ENCODE measurements around the gene UBE2H. TPM values are rescaled to one million over a fixed set of nuclear protein-coding genes. Genes with fewer than 3 reads are reported as not detected.
"Not testable (repeated sequence)": the region's sequence is repeated elsewhere in the genome, so short reads cannot be mapped to it uniquely, and the experiment has no call there.

The UBE2H gene
- total RNA-seq, 1 donor from 2014 or later, result 104 TPM

DNA sequence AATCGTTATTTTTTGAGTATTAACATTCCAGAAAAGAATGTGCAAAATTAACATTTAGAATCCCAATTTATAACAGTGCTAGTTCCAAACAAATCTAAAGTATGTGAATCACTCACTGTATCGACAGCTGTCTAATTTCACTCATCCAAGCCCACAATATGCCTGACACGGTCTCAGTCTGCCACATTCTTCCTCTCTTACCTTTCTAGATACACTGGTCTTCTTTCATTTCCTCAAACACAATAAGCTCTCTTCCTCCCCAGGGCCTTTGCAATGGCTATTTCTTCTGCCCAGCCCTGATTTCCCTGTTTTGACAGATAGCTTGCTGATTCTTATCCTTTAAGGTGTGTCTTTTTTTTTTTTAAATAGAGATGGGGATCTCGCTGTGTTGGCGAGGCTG lies 48.8 kb downstream of the UBE2H start:
- peaks cover 26% of the 10 kb centered on the region for H3K36me3 Mint-ChIP-seq
- no peak overlapping the region for H3K27ac Mint-ChIP-seq
- H3K4me3 Mint-ChIP-seq, result no peak overlapping the region
- TF ChIP-seq, protein P1, sequence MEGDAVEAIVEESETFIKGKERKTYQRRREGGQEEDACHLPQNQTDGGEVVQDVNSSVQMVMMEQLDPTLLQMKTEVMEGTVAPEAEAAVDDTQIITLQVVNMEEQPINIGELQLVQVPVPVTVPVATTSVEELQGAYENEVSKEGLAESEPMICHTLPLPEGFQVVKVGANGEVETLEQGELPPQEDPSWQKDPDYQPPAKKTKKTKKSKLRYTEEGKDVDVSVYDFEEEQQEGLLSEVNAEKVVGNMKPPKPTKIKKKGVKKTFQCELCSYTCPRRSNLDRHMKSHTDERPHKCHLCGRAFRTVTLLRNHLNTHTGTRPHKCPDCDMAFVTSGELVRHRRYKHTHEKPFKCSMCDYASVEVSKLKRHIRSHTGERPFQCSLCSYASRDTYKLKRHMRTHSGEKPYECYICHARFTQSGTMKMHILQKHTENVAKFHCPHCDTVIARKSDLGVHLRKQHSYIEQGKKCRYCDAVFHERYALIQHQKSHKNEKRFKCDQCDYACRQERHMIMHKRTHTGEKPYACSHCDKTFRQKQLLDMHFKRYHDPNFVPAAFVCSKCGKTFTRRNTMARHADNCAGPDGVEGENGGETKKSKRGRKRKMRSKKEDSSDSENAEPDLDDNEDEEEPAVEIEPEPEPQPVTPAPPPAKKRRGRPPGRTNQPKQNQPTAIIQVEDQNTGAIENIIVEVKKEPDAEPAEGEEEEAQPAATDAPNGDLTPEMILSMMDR (IDR thresholded peaks at IDR 0.05; ENCODE audit: unreplicated experiment), result no peak
- peaks cover 3% of the 10 kb centered on the region for H3K9me3 Mint-ChIP-seq
- H3K27me3 Mint-ChIP-seq (ENCODE audit: low read depth), result no peaks in the 10 kb centered on the region
- DNase-seq (ENCODE audit: low spot score in 2 of 2, unreplicated experiment in 2 of 2), result no peak
- H3K4me1 Mint-ChIP-seq, result peaks cover 14% of the 10 kb centered on the region

DNA sequence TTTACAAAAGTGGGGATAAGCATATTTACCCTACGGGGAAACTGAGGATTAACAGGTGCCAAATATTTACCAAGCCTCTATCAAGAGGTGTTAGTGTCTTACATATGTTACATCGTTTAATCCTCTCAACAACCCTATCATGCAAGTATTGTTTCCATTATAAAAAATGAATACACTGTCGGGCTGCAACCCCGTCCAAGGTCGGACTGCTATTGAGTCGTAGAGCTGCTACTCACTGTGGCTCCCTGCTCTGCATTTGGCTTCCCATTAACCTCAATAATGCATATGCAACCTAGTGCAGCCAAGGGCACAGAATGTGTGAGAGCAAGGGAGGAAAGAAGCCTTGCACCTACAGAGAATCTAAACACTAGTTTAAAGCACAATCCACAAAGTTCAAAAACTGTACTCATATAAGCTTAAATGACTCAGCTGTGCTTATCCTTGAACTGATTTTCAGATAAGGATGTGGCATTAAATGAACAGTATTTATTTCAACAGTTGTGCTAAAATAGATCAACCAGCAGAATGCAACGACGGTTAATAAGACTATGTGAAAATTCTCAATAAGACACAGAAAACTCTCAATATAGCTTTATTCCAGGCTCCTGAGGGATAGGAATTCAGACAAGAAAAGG lies 49.9 kb downstream of the UBE2H start:
- Mint-ChIP-seq H3K4me3 (no peak overlapping the region), H3K27me3 (ENCODE audit: low read depth) (no peaks in the 10 kb centered on the region), H3K36me3 (peaks cover 23% of the 10 kb centered on the region), H3K27ac (no peak overlapping the region), H3K9me3 (peaks cover 3% of the 10 kb centered on the region), H3K4me1 (peaks cover 10% of the 10 kb centered on the region)
- no peak for DNase-seq (ENCODE audit: low spot score in 2 of 2, unreplicated experiment in 2 of 2)
- TF ChIP-seq, protein P1 (IDR thresholded peaks at IDR 0.05; ENCODE audit: unreplicated experiment), result no peak

DNA sequence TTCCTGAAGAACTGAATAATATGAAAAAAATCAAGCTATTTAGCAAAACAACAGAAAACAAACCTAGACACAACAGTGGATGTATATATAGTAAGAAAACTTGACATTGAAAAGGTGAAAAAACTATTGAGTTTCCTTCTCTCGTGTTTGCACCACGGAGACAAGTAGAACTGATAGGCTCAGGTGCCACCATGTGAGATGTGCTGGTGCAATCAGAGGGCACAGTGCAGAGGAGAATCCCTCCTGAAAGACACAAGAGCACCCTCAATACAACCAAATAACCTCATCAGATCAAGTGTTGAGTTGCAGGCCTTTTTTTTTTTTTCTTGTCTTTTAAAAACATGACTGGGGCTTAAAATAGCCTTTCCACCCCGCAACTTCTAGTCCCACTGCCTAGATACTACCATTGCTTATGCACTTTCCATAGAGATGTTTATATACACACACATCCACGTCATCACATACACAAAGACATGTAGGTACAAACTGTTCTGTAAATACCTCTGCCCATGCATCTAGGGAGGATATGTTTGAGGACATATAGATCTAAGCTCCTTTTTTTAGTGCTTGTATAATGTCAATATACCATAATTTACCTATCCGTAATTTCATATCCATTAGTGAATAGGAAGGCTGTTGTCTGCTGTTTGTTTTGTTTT lies 54.1 kb downstream of the UBE2H start:
- H3K27ac Mint-ChIP-seq, result peak overlapping the region; percentile 64
- no peaks in the 10 kb centered on the region for H3K27me3 Mint-ChIP-seq (ENCODE audit: low read depth)
- H3K4me1 Mint-ChIP-seq, result peaks cover 7% of the 10 kb centered on the region
- no peak for DNase-seq (ENCODE audit: low spot score in 2 of 2, unreplicated experiment in 2 of 2)
- TF ChIP-seq, protein P1 (IDR thresholded peaks at IDR 0.05; ENCODE audit: unreplicated experiment), result no peak
- no peaks in the 10 kb centered on the region for H3K9me3 Mint-ChIP-seq
- no peak overlapping the region for H3K4me3 Mint-ChIP-seq
- H3K36me3 Mint-ChIP-seq, result peaks cover 10% of the 10 kb centered on the region

DNA sequence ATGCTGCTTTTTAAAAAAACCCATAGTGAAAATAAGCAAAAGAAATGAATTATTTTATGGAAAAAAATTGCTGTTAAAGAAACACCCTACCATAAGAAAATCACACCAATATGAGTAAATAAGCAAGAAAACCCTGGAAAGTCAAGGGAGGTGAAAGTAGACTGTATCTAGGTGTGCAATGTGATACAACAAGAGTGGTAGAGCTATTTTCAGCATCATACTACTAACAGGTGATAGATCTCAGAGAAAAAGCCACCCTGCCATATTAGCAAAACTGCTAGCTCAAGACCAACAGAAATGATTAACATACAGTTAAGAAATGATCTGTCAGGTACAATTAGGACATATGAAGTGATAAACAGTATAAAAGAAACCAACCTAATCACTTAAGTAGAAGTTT lies 54.8 kb downstream of the UBE2H start:
- Mint-ChIP-seq H3K36me3 (peaks cover 10% of the 10 kb centered on the region), H3K9me3 (no peaks in the 10 kb centered on the region), H3K4me1 (peaks cover 9% of the 10 kb centered on the region), H3K27ac (peak overlapping the region; percentile 64), H3K4me3 (no peak overlapping the region), H3K27me3 (ENCODE audit: low read depth) (no peaks in the 10 kb centered on the region)
- TF ChIP-seq, protein P1 (IDR thresholded peaks at IDR 0.05; ENCODE audit: unreplicated experiment), result no peak
- DNase-seq (ENCODE audit: low spot score in 2 of 2, unreplicated experiment in 2 of 2), result no peak

DNA sequence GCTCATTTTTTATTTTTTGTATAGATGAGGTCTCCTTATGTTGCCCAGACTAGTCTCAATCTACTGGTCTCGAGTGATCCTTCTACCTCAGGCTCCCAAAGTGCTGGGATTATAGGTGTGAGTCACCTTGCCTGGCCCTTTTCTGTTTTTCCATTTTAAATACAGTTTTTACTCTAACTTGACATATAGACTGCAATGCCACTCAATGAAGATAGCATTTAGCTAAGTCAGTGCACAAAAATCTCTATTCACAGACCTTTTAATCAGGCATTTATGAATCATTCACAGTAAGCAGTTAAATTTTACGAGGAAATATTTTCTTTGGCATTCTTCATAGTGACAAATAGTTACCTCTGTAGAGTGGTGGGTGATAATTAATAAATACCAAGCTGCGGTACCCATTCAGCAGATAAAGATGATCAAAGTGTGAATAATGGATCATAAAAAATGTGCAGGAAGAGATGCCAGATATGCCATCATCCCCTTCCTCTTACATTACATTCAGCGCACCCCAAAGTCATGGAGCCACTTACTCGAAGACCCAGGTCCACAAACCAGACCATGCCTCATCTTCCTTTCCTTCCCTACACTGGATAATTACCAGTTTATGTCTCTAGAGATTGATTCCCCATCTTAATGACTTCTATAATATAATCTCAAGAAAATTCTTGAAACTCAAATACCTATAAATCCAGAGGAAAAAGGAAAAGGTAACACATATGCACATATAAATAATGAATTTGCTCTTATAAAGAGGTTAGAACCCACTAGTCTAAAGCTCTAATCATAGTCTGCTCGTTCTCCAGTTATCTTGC lies 56.0 kb downstream of the UBE2H start:
- no peak for DNase-seq (ENCODE audit: low spot score in 2 of 2, unreplicated experiment in 2 of 2)
- H3K4me1 Mint-ChIP-seq, result peaks cover 9% of the 10 kb centered on the region
- TF ChIP-seq, protein P1 (IDR thresholded peaks at IDR 0.05; ENCODE audit: unreplicated experiment), result no peak
- no peak overlapping the region for H3K4me3 Mint-ChIP-seq
- no peaks in the 10 kb centered on the region for H3K9me3 Mint-ChIP-seq
- peak overlapping the region; percentile 10 for H3K27ac Mint-ChIP-seq
- H3K27me3 Mint-ChIP-seq (ENCODE audit: low read depth), result no peaks in the 10 kb centered on the region
- H3K36me3 Mint-ChIP-seq, result peaks cover 10% of the 10 kb centered on the region

DNA sequence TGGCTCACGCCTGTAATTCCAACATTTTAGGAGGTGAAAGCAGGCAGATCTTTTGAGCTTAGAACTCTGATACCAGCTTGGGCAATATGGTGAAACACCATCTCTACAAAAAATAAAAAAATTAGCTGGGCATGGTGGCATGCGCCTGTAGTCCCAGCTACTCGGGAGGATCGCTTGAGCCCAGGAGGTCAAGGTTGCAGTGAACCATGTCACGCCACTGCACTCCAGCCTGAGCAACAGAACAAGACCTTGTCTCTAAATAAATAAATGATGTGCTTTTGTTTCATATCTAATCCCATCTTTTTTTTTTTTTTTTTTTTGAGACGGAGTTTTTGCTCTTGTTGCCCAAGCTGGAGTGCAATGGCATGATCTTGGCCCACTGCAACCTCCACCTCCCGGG lies 58.6 kb downstream of the UBE2H start:
- H3K27ac Mint-ChIP-seq, result not testable (repeated sequence)

More for the DNA sequence above, 58.6 kb downstream of the UBE2H start:
- H3K9me3 Mint-ChIP-seq; DNase-seq (ENCODE audit: low spot score in 2 of 2, unreplicated experiment in 2 of 2); H3K27me3 Mint-ChIP-seq (ENCODE audit: low read depth); H3K36me3 Mint-ChIP-seq; H3K4me3 Mint-ChIP-seq: not testable (repeated sequence)
- H3K4me1 Mint-ChIP-seq, result peaks cover 16% of the 10 kb centered on the region
